GM13977 (cell line): ENCODE results near the gene ATP9A.
"Not testable (repeated sequence)": the region's sequence is repeated elsewhere in the genome, so short reads cannot be mapped to it uniquely, and the experiment has no call there.

Source experiments
- DNase-seq: peaks from one replicate; pipeline ENCODE4 v3.0.0; 2012; ENCODE audit warnings: low spot score
- in situ Hi-C: fragments of 300-500 bp; cut with MboI; formaldehyde crosslinking; loops from one replicate; pipeline ENCODE4 v1.12.0; 2022; ENCODE audit warnings: low sequenced_read_pairs, low pct_unique_long_range_greater_than_20kb, mixed read lengths, inconsistent platforms; ENCODE audit not compliant: unreplicated experiment
- TF ChIP-seq, protein P1 (sequence below): IDR thresholded peaks from 2 replicates; pipeline ENCODE4 v1.5.1; 2012; ENCODE audit warnings: mild to moderate bottlenecking, control low read depth; ENCODE audit not compliant: insufficient read depth; ENCODE audit errors: extremely low read depth, missing control alignments

The ATP9A gene

DNA sequence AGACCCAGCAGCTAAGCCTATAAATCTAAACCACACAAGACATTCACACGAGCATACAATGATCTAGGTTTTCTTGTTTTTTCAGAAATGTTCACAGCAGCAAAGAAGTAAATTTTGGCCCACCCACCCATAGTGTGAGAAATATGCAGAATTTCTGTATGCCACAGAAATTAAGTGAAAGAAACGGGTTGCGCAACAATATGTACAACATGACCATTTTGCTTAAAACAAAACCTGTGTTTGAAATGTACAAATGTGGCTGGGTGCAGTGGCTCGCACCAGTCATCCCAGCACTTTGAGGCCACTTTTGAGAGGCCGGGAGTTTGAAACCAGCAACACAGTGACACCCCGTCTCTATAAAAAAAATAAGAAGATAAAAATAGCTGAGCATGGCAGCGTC is 24.8 kb upstream of the ATP9A start:
- no peak for DNase-seq
- in situ Hi-C loops, result no loop called here
- TF ChIP-seq, protein P1, sequence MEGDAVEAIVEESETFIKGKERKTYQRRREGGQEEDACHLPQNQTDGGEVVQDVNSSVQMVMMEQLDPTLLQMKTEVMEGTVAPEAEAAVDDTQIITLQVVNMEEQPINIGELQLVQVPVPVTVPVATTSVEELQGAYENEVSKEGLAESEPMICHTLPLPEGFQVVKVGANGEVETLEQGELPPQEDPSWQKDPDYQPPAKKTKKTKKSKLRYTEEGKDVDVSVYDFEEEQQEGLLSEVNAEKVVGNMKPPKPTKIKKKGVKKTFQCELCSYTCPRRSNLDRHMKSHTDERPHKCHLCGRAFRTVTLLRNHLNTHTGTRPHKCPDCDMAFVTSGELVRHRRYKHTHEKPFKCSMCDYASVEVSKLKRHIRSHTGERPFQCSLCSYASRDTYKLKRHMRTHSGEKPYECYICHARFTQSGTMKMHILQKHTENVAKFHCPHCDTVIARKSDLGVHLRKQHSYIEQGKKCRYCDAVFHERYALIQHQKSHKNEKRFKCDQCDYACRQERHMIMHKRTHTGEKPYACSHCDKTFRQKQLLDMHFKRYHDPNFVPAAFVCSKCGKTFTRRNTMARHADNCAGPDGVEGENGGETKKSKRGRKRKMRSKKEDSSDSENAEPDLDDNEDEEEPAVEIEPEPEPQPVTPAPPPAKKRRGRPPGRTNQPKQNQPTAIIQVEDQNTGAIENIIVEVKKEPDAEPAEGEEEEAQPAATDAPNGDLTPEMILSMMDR, result no peak

DNA sequence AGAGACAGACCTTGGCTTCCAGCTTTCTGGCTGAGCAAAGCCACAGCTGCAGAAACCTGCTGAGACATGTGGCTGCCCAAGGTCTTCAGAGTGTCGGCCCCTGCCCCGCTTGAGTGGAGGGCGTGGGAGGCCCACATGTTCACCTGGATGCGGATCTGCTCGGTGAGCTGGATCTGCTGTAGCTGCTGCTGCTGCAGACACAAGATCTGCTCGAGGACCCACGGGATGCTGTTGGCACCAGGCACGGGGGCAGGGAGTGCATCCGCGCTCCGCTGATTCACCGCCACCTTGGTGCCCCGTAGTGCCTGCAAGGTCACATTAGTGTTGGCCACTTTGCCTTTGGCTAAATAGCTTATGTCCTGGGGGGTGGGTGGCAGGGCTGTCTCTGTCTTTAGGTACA is 23.4 kb upstream of the ATP9A start:
- DNase-seq, result no peak
- TF ChIP-seq, protein P1, result no peak
- in situ Hi-C loops, result no loop called here

DNA sequence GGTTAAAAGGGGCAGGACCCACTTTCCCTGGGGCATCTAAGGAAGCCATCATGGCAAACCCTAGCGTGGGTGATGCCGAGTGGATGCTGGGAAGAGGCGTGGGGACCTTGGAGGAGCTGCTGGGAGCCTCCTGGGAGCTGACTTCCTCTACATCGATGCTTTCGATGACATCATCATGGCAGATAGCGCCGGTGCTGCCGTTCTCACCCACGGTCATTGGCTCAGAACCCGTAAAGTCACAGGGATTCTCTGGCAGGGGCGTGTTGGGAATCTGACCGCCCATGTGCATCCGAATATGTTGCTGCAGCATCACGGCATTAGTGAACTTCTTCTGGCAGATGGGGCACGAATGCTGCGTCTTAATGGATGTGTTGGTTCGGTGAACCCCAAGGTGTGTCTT is 22.1 kb upstream of the ATP9A start:
- TF ChIP-seq, protein P1, result no peak
- no peak for DNase-seq
- in situ Hi-C loops, result no loop called here

DNA sequence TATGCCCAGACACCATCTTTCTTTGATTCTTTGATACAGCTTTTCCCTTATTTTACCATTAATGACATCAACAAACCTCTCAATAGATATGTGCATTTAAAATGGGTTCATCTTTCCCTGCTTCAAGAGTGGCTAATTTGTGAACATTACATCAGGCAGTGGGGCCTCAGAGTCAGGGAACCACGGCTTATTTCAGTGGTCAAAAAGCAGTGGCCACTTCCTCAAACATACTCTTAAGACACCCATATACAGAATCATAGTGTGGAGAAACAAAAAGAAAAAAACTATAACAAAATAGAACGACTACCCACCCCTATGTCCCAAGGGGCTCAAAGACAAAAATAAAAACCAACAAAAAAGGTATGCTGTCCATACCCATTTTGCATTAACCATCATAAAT is 21.2 kb upstream of the ATP9A start:
- TF ChIP-seq, protein P1, result no peak
- DNase-seq, result no peak
- in situ Hi-C loops, result no loop called here

DNA sequence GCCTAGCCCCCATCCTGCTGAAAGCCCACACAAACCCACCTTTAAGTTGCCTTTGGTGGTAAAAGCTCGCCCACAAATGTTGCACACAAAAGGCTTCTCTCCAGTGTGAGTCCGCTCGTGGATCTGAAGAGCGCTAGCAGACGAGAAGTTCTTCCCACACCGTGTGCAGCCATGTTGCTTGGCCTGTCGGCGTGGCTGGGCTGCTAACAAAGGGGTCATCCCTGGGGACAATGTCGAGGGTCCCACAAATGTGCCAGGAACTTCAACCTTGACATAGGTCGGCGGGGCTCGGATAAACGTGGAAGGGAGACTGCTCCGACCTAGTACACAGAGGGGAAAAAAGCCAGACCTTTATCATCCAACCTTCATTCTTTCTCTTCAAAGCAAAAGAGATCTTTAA is 20.6 kb upstream of the ATP9A start:
- DNase-seq, result no peak
- TF ChIP-seq, protein P1, result no peak
- in situ Hi-C loops, result no loop called here

DNA sequence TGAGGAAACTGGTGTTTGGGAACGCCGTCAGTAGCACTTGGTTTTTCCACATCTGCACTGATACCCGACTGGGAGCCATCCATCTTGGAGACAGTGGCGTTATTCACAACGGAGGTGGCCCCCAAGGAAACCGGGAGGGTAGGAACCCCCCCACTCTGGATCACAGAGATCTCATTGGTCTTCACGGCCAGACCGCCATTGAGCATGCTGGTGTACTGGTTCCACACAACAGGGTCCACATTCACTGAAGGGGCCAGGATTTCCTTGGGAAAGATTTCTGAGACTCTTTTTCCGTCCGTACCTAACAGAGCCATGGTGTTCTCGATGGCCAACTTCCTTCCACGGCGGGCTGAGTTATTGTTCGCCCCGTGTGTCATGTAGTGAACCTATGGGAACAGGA is 16.1 kb upstream of the ATP9A start:
- no peak for DNase-seq
- in situ Hi-C loops, result no loop called here
- TF ChIP-seq, protein P1, result no peak

DNA sequence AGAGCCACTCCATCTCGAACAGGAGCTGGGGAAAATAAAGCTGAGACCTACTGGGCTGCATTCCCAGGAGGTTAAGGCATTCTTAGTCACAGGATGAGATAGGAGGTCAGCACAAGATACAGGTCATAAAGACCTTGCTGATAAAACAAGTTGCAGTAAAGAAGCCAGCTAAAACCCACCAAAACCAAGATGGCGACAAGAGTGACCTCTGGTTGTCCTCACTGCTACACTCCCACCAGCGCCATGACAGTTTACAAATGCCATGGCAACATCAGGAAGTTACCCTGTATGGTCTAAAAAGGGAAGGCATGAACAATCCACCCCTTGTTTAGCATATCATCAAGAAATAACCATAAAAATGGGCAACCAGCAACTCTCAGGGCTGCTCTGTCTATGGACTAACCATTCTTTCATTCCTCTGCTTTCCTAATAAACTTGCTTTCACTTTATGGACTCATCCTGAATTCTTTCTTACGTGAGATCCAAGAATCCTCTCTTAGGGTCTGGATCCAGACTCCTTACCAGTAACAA is 10.1 kb upstream of the ATP9A start:
- DNase-seq, in situ Hi-C loops: not testable (repeated sequence)
